Left ventricle myocardium inferior (tissue), 1 donor: ENCODE data around the gene PRR4. TPM values are rescaled to one million over a fixed set of nuclear protein-coding genes. Genes with fewer than 3 reads are reported as not detected.

Experiments
- DNase-seq: peaks from one replicate; pipeline ENCODE4 v3.0.0-alpha.2; 2020
- H3K27ac ChIP-seq: fragments of 200-600 bp; replicated peaks from 2 replicates; pipeline ENCODE4 v1.8.0; 2021
- H3K27me3 ChIP-seq: fragments of 200-600 bp; 2 replicates; pipeline ENCODE4 v1.8.0; 2021; ENCODE audit warnings: low read depth
- H3K36me3 ChIP-seq: fragments of 200-600 bp; 2 replicates; pipeline ENCODE4 v1.8.0; 2021
- H3K4me1 ChIP-seq: fragments of 200-600 bp; 2 replicates; pipeline ENCODE4 v1.8.0; 2021
- H3K4me3 ChIP-seq: fragments of 200-600 bp; 2 replicates; pipeline ENCODE4 v1.8.0; 2021; ENCODE audit warnings: mild to moderate bottlenecking, moderate library complexity
- H3K9me3 ChIP-seq: fragments of 200-600 bp; replicated peaks from 2 replicates; pipeline ENCODE4 v1.8.0; 2021
- CTCF ChIP-seq: fragments of 200-600 bp; IDR thresholded peaks from 2 replicates; pipeline ENCODE4 v1.8.0; 2021; ENCODE audit warnings: antibody characterized with exemption, mild to moderate bottlenecking, borderline replicate concordance
- intact Hi-C: fragments of 100-400 bp; cut with micrococcal nuclease; formaldehyde crosslinking; loops from one replicate; pipeline ENCODE4 v1.11.0; 2022
- total RNA-seq: library from RNA; stranded (reverse); fragmentation: NEBNext Ultra II Directional; extraction: Animal tissue kit (Norgen Biotek cat#: 25700); gene quantifications from one replicate; pipeline ENCODE4 v1.2.1, GENCODE V29; 2021
- donor health status: DM: no; HTN: yes; CAD: no; lungs with severe emphysema.

PRR4 gene
- total RNA-seq, 1 donor from 2014 or later = 1.2 TPM

DNA sequence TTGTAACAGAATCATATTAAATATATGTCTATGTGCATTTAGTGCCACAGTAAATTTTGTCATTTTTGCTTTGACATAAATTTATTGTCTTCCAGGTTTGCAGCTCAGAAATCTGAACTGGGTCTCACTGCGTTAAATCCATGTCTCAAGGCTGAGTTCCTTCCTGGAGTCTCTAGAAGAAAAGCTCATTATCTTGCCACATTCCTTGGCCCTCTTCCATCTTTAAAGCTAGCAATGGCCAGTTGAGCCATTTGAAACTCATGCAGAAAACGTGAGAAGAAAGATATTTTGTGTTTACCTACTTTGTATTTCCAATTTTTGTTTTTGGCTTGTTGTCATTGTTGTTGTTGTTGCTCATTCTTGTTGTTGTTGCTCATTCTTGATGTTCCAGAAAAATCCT is 24.1 kb upstream of the PRR4 start:
- TF ChIP-seq CTCF = no peak
- Histone ChIP-seq H3K4me1 (peaks cover 6% of the 10 kb centered on the region), H3K4me3 (no peak overlapping the region), H3K27ac (no peak overlapping the region), H3K9me3 (peaks cover 13% of the 10 kb centered on the region), H3K36me3 (peaks cover 19% of the 10 kb centered on the region), H3K27me3 (no peaks in the 10 kb centered on the region)
- DNase-seq = no peak
- intact Hi-C loops = no loop called here

- Histone ChIP-seq H3K4me1 (peaks cover 6% of the 10 kb centered on the region), H3K27me3 (no peaks in the 10 kb centered on the region), H3K9me3 (peaks cover 15% of the 10 kb centered on the region), H3K4me3 (no peak overlapping the region), H3K27ac (no peak overlapping the region), H3K36me3 (peaks cover 5% of the 10 kb centered on the region)
- intact Hi-C loops = no loop called here
- DNase-seq = no peak
- TF ChIP-seq CTCF = peak; percentile 40
These were observed 18.1 kb upstream of the PRR4 start for GRCh38 chr12:10867381-10867780.

DNA sequence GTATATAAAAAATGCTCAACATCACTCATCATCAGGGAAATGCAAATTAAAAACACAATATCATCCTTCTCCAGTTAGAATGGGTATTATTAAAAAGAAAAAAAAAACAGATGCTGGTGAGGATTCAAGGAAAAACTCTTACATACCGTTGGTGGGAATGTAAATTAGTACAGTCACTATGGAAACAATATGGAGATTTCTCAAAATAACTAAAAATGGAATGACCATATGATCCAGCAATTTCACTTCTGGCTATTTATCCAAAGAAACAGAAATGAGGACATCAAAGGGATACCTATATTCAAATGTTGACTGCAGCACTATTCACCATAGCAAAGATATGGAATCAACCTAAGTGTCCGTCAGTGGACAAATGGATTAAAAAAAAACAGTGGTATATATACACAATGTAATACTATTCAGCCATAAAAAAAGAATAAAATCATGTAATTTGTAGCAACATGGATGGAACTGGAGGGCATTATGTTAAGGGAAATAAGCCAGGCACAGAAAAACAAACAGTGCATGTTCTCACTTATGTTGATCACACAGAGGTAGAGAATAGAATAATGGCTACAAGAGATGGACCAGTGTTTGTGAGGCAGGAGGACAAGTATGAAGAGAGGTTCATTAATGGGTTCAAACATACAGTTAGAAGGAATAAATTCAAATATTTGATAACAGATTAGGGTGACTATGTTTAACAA is 14.4 kb upstream of the PRR4 start:
- H3K27me3 ChIP-seq = no peaks in the 10 kb centered on the region
- peaks cover 10% of the 10 kb centered on the region for H3K36me3 ChIP-seq
- intact Hi-C loops = no loop called here
- no peak for TF ChIP-seq CTCF
- H3K27ac ChIP-seq = no peak overlapping the region
- no peak overlapping the region for H3K4me3 ChIP-seq
- no peak for DNase-seq
- peaks cover 6% of the 10 kb centered on the region for H3K4me1 ChIP-seq
- peaks cover 27% of the 10 kb centered on the region for H3K9me3 ChIP-seq

DNA sequence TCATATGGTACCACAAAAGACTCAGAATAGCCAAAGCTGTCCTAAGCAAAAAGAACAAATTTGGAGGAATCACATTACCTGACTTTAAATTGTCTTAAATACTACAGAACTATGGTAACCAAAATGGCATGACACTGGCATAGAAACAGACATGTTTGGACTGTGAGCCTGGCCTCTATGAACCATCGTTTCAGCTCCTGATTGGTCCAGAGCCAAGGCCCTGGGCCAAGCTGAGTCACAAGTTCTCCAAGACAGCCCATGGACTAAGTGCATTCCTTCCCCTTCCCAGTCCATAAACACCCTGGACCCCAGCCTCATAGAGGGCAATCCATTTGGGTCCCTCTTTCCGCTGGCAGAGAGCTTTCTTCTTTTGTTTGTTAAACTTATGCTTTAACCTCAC is 12.1 kb upstream of the PRR4 start:
- no peak for DNase-seq
- H3K36me3 ChIP-seq = peaks cover 19% of the 10 kb centered on the region
- intact Hi-C loops = no loop called here
- TF ChIP-seq CTCF = no peak
- H3K9me3 ChIP-seq = peaks cover 42% of the 10 kb centered on the region
- H3K27ac ChIP-seq = no peak overlapping the region
- H3K27me3 ChIP-seq = no peaks in the 10 kb centered on the region
- no peak overlapping the region for H3K4me3 ChIP-seq
- no peaks in the 10 kb centered on the region for H3K4me1 ChIP-seq

DNA sequence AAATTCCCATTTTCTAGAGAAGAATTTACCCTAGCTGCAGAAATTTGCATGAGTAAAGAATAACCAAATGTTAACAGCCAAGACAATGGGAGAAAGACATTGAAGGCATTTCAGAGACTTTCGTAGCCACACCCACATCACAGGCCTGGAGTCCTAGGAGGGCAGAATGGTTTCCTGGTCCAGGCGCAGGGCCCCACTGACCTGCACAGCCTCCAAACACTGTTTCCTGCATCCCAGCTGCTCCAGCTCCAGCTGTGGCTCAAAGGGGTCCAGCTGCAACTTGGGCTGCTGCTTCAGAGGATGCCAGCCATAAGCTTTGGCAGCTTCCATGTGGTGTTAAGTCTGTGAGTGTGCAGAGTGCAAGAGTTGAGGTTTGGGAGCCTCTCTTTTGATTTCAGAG is 6.5 kb upstream of the PRR4 start:
- Histone ChIP-seq H3K27ac (no peak overlapping the region), H3K9me3 (peaks cover 22% of the 10 kb centered on the region), H3K27me3 (no peaks in the 10 kb centered on the region), H3K36me3 (peaks cover 17% of the 10 kb centered on the region), H3K4me3 (no peak overlapping the region), H3K4me1 (peaks cover 10% of the 10 kb centered on the region)
- intact Hi-C loops = no loop called here
- TF ChIP-seq CTCF = no peak
- DNase-seq = no peak
